Femur (tissue), 1 donor: ENCODE measurements around the gene NETO2.
"Not testable (repeated sequence)": the region's sequence is repeated elsewhere in the genome, so short reads cannot be mapped to it uniquely, and the experiment has no call there.

ENCODE experiments used
- DNase-seq: peaks from one replicate; pipeline ENCODE4 v3.0.0-alpha.2; 2017

NETO2 gene

DNA sequence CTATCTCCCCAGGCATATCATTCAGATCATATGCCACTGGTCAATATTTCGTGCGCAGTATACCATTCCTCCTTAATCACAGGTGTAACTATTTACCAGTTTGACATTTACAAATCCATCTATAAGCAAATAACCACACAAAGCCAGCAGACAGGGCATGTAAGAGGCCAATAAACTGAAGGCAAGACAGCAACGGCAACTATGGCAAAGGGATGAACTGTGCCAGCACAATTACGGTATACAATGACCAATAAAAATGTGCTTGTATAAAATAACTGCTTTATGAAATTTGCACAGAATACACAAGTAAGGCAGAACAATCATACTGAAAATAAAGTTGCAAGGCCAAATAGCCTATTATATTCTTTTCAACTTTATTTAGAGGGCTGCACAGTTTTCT lies 9.2 kb downstream of the NETO2 start:
- DNase-seq: no peak

DNA sequence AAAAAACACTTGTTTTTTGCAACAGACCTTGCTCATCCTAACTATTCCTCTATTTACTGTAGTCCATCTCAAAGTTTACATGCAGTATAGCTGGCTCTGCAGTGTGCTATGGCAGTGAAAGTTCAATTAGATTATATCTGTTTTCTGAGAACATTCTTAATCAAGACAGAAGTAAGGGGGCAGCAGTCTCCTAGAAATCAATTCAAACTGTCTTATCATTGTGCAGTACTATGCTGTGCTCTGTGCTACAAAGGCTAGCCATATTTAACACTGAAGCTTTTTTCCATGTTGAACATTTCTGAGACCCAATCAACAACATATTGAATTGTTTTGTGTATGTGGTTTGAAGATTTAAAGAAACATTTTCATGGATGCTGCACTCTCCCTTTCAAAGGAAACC lies 11.4 kb downstream of the NETO2 start:
- no peak for DNase-seq

DNA sequence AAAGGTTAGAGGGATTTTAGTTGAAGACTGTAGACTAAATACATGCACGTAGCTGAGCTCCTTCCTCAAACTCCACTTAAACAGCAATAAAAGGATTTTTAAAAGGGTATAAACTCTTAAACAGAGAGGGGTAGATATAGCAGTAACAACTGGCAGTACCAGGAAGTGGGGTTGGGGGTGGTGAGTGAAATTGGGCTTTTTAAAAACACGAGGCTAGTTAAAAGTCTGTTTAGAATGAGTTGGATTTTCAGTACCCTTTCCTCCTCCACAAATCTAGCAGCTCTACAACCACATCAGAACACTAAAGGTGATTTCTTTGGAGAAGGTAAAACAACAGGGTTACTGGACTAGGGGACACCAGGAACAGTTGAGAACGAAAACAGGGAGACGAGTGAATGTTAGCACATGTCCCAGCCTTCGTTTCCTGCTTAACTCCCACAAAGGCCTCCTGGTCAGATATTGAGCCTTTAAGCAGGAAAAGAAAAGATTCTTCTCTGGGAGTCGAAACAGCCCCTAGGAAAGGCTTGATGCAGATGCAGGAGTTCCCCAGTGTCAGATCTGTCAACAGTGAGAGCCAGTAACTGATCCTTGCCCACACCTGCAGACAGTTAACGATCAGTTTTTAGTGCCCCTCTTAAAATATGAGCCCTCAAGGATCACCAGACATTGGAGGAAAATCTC lies 13.8 kb downstream of the NETO2 start:
- DNase-seq: no peak

DNA sequence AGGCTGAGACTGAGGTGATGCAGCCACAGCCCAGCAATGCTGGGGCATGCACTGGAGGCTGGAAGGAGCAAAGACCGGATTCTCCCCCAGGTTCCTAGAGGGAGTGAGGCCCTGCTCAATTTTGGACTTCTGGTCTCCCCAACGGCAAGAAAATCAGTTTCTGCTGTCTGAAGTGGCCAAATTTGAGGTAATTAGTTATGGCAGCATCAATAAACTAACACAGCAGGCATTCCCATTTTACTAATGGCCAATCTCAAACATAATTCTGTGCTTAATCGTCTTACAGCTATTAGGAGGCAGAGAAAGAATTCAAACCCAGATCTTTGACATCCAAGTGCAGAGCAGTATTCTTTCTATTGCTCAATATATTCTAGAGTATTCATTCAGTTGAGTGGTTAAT lies 16.2 kb downstream of the NETO2 start:
- no peak for DNase-seq

DNA sequence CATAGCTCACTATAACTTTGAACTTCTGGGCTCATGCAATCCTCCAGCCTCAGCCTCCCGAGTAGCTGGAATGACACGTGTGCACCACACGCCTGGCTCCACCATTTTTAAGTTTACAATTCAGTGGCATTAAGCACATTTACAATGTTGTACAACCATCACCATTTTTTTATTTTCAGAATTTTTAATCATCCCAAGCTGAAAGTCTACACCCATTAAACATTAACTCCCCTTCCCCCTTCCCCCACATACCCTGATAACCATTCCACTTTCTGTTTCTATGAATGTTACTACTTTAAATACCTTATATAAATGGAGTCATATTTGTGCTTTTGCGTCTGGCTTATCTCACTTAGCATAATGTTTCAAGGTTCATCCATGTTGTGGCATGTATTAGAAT lies 18.0 kb downstream of the NETO2 start:
- DNase-seq: no peak

DNA sequence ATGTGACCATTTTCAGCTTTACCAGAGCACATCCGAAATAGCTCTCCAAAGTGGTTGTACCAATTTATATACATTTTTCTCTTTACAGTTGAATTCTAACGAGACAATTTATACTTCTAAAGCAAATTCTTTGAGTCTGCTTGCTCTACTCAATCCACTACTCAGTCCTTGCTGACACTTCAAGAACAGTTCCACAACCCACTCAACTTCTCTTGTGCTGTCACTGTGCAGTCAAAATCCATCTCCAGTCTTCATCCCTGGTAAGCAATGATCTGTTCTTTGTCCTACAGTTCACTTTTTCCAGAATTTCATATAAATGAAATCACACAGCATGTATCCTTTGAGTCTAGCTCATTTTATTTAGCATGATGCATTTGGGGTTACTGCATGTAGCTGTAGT lies 30.6 kb downstream of the NETO2 start:
- DNase-seq: no peak

DNA sequence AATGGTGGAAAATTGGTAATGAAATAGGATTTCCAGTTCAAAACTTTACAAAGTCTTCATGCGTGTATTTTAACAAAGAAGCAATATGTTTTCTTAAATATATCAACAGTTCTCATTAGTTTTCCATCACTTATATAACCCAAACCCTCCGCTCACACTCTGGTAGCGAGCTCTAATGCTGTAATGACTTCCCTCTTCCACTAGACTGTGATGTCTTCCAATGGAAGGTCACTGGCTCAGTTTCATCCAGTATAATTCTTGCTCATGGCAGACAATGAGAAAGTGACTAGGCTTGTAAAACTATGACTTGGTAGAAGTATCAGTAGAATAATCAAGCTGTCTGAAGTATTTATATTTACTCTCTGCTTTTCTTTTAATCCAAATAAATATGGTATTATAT lies 32.8 kb downstream of the NETO2 start:
- DNase-seq: no peak

DNA sequence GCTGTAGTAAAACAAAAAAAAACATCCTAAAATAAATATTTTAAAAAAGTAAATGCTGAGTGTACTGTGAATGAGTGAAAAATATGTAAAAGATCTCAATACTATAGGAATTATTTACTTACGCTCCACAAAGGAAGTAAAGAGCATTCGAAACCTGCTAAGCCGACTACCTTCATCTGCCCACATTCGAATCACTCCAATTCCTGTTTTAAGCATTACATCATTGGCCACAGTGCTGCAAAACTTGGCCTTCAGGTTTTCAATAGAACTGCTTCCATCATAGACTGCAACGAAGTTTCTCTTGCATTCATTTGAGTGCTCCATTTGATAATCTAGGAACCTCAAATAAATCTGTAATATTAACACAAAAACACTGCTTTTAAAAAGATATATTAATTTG lies 34.4 kb downstream of the NETO2 start:
- no peak for DNase-seq

DNA sequence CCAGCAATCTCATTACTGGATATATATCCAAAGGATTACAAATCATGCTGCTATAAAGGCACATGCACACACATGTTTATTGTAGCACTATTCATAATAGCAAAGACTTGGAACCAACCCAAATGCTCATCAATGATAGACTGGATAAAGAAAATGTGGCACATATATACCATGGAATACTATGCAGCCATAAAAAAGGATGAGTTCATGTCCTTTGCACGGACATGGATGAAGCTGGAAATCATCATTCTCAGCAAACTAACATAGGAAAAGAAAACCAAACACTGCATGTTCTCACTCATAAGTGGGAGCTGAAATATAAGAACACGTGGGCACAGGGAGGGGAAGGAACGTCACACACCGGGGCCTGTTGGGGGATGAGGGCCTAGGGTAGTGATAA lies 40.8 kb downstream of the NETO2 start:
- not testable (repeated sequence) for DNase-seq

DNA sequence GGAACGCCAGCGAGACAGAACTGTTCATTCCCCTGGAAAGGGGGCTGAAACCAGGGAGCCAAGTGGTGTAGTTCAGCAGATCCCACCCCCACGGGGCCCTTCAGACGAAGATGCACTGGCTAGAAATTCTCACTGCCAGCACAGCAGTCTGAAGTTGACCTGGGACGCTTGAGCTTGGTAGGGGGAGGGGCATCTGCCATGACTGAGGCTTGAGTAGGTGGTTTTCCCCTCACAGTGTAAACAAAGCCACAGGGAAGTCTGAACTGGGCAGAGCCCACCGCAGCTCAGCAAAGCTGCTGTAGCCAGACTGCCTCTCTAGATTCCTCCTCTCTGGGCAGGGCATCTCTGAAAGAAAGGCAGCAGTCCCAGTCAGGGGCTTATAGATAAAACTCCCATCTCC lies 46.6 kb downstream of the NETO2 start:
- DNase-seq: not testable (repeated sequence)

DNA sequence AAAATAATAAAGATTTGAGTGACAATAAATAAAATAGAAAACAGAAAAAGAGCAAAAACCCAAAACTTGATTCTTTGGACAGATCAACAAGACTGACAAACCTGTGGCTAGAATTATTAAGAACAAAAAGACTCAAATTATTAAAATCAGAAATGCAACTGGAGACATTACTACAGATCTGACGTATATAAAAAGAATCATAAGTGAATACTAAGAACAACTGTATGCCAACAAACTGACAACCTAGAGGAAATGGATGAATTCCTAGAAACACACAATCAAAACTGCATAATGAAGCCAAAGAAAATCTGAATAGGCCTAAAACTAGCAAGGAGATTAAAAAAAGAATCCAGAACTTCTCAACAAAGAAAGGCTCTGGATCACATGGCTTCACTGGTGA lies 47.4 kb downstream of the NETO2 start:
- no peak for DNase-seq

DNA sequence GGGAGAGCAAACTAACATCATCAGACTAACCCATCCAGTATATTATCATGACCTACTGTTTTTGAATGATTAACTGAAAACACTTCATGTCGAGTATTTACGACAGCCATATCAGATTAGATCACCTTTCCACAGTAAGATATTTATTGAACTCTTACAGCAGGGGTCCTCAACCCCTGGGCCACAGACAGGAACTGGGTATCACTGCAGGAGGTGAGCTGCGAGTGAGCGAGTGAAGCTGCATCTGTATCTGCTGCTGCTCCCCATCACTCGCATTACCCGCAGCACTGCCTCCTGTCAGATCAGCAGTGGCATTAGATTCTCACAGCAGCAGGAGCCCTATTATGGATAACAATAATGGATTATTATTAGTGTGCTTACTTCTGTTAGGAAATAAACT lies 59.5 kb downstream of the NETO2 start:
- no peak for DNase-seq

DNA sequence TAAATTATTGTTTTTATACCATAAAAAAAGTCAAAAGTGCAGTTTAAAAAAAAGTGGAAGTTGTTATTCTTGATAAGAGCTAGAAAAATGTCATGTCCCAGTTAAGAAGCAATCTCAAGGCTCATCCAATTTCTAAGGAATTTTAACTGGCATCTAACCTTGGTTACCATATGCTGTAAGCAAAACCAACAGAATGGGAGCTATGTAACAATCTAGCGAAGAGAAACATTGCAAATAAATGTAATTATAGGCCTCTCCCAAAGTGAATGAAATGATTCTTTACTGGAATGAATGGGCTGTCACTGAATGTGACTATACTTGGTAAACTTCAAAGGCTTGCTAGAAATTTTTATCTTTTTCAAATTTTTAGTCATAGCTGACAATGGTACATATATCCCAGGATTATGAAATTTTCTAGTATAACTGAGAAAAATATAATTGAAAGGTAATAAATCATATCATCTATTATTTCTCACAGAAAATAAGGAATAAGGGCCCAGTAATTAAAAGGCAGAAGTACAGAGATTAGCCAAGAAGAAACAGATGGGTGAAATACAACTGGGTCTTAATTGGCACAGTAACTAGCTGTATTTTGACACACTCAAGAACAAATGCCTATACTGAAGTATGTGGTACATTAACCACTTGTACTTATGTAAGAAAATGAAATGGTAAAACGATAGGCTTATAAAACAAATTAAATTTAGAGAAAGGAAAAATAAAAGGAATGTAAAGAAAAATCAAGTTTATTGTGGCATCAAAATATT lies 61.5 kb downstream of the NETO2 start:
- no peak for DNase-seq

DNA sequence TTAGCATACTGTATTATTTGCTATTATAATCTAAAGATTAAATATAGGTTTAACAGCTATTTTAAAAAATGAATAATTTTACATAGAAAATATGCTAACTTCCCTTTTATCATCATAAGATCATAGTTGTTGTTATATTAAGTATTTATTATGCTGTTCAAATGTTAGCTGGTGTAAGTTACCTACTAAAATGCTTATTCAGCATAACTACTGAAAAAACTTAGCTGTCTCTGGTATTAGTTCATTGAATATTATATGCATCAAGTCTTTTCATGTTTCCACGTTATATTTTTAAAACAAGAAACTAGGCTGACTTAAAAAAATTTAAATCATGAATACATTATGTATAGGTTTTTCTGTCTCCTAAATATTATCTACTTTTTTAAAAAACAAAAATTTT lies 62.6 kb downstream of the NETO2 start:
- no peak for DNase-seq

DNA sequence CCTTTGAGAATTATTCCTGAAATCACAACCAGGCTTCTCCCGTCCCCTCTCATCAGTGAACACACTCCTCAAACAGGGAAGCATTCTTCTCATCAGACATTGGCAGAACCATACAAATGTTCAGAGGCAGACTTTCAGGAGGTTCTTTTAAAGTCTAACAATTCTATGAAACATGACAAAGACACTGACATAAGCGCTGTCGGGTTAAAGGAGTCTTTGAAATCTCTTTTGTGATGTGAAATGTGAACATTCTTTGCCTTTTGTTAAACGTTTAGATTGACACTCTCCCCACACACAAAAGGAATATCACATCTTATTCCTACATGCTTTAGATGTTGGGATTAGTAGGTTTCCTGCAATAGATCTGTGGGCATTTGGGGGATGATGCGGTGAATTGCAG lies 63.9 kb downstream of the NETO2 start:
- no peak for DNase-seq

DNA sequence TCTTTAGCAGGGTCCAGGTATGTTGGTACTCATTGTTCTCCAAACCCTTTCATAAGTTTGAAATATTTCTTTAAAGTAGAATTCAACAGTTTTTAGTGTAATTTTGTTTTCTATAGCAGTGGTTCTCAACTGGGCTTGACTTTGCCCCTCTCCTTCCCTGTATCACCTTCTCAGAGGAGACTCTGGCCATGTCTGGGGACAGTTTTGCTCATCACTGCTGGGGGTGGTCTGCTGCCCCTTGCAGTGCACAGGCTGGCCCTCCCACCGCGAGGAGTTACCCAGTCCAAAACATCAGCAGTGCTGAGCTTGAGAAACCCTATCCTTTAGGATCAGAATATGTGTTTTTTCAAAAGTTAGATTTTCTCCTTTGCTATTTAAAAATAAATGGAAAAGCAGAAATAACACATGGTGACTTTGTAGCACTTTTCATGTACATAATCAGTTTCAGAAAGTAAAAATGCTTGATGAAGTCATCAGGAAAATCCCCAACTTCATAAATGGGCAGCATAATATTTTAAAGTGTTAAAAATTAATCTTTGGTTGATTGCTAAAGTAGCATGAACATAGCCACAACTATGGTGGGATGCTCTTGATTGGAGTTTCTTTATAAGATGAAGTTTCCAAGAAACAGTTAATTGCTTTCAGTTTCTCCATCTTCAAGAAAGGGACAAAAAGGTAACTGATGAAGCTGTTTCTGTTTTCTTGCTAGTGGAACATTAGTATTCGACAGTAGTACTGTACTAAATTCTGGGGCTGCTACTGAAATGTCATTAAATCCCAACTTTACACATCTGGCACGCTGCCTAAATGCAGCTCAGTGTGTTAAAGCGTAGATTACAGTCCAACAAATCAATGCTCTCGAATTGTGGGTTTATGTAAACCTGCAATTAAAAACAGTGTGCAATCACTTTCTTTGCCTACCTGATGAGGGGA lies 70.3 kb downstream of the NETO2 start:
- DNase-seq: no peak

DNA sequence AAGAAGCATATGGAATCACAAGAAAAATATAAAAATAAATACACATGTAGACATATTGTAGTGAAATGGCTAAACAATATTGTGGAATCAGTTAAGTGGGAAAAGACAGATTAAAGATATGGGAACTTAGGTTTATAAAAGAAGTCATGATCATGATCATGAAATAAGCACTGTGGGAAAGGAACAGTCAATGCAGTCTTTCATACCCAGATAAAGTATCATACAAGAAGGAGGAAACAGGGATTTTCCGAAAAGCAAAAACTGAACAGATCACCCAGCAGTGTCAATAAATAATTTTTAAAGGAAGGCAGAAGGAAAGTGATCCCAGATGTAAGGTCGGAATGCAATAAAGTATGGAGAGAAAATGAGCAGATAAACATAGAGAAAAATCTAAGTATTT lies 71.6 kb downstream of the NETO2 start:
- no peak for DNase-seq

DNA sequence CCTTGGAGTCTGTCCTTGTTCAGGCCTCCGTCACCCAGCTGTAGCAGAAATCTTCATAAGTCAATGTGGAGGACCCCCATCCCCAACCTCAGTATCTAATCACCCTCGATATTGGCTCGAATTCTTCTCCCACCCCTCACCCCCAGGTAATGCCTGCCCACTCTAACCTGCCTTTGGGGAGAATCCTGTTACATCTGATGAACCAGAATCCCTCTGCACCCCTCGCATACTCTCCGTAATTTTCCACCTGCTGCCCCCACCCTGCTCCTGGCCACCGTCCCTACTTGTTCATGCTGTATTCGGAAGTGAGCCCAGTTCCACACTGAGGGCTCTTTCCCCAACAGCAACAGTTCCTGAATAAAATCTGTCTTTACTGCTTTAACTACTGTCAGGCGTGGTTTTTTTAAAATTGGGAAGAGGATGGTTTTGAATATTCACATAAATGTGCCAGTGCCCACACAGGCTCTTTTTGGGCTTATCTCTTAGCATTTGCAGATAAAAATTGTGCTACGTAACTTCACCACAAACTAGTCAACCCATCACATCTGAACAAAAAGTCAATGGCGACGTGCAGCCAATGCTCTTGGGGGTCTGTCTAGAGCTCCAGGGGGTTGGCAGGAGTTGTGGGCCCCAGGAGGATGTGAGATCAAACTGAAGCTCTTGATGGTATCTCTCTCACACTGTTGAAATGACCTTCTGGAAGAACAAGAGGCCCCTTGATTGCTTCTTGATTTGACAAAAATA lies 73.7 kb downstream of the NETO2 start:
- DNase-seq: no peak

DNA sequence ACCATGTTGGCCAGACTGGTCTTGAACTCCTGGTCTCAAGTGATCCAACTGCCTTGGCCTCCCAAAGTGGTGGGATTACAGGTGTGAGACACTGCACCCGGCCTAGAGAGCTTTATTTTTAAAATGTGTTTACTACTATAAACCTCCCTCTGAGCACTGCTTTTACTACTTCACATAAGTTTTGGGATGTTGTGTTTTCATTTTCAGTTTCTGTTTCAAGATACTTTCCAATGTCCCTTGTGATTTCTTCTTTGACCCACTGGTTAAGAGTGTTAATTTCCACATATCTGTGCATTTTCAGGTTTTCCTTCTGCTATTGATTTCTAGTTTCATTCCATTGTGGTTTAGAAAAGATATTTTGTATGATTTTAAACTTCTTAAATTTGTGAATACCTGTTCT lies 74.4 kb downstream of the NETO2 start:
- no peak for DNase-seq

DNA sequence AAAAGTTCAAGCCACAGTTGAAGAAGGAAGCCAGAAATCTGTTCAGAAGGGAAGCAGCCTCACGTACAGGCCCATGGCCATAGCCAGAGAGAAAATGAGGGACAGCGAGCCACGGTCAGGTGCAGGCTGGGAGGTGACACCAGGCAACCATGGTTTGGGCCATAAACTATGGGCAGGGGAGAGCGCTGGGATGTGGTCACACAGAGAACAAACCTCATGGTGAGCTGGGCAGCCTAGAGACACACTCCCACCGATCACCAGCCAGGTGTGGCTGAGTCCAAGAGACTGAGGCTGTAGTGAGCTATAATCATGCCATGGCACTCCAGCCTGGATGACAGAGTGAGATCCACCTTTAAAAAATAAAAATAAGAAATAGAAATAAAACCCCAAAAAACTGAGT lies 76.5 kb downstream of the NETO2 start:
- no peak for DNase-seq

DNA sequence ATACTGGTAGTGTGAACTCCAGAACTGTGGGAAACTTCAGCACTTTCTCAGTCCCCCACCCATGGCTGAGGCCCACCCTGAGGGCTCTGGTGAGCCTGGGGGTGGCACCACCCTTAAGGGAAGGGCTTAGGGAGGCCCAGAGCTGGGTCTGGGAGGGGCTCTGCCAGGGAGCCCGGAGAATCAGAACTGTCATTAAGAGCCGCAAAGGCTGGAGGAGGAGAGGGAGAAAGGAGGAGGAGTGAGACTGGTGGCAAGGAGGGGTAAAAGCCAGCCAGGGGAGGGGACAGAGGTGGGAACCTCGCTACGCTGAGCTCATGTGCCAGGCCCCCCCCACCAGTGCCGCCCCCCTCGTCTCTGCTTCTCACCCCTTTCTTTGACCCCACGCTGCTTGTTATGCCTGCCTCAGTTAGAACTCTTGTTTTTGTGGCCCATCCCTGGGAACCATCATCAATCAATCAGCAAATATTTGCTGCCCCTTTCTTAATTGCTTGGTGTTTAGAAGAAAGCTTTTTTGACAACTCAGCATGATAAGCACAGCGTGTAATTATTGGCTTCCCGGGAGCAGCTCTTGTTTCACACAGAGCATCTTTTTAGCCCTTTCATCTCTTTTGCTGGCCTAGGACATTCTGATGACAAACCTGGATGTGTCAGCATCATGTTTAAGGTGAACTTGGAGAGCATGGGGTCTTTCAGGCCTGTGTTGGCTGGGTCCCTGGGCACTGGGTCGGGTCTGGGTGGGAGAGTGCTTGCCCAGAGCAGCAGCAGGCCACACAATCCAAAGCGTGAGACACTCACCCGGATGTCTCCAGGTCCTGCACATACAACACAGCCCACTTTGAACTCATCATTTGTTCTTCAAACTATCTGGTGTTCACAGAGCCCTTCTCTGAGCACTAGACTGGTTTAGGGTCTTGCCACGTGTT lies 77.7 kb downstream of the NETO2 start:
- no peak for DNase-seq

DNA sequence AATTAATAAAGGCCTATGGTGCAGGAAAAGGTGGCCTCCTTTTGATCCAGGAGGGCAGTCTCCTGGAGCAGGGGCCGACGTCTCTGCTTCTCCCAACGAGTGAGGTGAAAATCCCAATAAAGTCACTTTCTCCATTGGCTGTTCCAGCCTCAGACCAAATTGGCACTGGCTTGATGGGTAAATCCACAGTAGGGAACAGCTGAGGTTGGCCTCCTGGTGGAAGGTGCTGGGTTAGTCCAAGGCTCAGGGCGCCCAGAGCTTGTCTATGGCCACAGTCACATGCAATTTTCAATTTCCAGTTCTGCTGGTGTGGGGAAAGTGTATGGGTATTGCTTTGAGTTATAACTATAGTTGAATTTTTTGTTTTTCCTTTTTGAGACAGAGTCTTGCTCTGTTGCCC lies 79.0 kb downstream of the NETO2 start:
- no peak for DNase-seq
